Activated CD4-positive, alpha-beta T cell treated with anti-CD3 and anti-CD28 coated beads, Interleukin-2, amount 50 U/mL, for 48 hours (primary cell): ENCODE results near the gene MSI2.

Experiments used
- DNase-seq, 2 experiments: peaks; one replicate each; pipeline ENCODE4 v3.0.0-alpha.2; 2020

Gene MSI2

DNA sequence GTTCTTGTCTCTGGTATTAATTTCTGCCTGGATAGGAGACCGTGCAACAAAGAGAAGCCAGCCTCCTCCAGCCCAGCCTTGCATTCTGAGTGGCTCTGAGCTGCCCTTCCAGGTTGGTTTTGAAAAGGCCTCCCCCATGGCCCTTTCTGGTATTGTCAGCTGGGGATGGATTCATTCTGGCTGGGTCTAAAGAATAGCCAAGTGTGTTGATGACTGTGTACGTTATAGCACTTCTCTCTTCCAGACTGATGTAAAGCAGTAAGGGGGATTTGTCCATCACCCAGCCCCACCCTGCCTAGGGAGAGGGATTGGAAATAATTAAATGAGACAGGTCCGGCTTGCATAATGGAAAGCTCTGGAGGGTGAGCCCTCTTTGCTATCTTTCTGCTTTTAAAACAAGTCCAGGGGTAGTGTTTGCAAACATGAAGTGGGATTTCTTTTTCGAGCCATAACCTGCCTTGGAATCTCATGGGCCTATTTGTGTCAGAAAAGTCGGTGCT, 146.4 kb downstream of the MSI2 start:
- DNase-seq = no peak

DNA sequence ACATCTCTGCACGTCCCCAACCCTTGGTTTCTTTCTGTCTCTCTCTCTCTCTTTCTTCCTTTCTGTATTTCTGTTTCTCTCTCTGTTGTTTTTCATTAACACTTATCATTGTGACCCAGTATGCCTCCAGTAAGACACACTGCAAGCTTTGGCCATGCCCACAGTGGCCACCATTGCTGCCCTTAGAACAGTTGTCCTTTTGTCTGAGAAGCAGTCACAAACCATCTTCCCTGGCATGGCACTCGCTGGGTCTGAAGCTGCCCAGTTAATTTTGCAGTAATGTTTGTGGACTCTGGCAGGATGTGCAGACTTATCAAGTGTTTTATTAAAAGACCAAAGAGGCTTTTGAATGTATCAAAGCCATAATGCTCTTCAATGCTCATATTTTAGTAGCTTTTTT, 146.9 kb downstream of the MSI2 start:
- DNase-seq = no peak

DNA sequence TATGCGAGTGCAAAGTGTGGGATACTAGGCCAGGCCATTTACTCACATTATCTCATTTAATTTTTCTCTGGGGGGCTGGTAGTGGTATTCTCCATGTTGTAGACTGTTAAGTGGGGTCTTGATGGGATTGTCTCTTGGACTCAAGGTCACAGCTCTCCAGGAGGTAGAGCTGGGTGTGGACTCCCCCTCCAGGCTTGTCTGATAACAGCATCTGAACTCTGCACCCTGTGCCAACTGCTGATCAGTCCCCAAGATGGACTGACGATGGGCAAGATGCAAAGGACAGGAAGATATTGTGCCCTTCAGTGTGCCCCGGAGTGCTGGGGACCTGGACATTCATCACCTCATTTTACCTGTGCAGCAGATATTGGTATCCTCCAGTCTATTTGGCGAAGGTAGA, 147.8 kb downstream of the MSI2 start:
- DNase-seq = no peak

DNA sequence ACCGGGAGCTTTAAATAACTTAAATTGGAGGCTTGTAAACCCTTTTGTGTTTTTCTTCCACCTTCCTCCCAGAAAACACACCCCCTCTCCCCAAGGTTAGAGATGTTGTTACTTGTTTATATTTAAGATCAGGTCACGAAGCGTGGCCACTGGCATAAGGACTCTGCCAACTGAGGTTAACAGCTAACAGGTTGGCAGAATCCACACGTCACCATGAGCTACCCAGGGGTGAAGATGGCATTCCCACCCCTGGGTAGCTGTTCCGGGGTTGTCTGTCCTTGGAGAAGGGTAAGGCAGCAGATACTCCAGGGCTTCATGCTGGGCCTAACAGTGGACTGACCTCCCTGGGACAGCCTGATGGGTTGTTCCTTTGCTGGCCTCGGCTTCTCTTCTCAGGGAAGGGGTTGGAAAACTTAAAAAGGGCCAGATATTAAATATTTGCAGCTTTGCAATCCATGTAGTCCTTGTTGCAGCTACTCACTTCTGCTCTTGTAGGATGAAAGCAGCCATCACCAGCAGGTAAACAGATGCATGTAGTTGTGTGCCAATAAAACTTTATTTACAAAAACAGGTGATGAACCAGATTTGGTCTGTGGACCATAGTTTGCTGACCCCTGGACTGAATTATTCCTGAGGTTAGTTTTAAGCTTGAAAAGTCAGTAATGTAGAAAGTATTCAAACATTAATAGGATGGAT, 148.6 kb downstream of the MSI2 start:
- no peak for DNase-seq

DNA sequence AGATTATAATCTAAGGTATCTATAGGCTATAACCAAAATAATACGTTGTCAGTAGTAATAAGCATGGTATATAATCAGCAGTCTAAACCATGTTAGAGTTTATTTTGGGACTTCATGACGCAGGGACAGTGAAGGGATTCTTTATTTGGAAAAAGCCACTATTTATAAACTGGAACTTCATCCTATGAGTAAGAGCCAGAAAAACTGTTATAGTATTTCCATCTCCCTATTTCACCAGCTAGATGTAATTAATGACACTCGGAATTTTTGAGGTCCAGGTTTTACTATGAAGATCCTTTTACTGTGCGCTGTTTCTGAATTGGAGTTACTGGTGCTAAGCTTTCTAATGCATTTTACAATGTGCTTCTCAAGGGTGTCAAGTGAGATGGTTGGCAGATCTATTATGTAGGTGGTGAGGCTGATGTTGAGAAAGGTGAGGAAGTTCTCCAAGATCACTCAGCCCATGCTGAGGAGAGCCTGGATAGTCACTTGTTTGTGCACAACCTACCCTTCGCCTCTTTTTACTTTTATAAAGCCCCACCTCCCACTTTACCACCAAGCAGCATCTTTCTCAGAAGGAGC, 149.3 kb downstream of the MSI2 start:
- no peak for DNase-seq

DNA sequence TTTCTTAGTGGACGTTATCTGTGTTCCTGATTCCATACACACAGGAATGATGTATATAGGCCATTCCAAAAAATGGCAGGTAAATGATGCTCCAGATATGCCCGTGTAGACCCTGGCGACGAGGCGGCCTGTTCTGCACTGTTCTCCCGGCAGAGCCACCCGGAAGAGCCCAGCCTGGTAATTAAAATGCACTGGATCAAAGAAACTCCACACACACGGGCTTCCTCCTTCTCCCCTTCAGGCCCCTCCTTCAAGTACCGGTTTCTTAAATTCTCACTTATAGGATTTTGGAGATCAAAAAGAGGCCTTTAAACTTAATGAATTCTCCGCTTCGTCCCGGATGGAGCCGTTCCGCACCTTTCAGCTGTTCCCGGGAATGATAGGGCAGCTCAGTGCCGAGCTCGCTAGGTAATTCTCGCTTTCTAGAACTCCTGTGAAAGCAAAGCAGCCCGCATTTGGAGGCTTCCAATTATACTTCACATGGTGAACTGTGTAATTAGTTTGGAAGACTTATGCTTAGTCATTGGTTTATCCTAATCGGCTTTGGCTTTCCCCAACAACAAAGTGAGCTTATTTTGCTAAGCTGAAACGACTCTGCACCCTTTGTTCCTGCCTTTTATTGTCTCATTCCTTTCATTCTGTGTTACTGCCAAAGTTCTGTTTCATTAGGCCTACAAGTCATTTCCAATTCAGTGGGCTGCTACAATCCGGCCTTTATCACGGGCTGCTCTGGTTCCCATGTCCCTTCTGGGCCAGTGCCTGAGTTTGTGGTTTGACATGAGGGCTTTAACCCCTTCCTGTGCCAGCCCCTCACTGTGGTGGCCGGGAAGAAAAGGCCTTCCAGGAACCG, 150.0 kb downstream of the MSI2 start:
- DNase-seq = no peak

DNA sequence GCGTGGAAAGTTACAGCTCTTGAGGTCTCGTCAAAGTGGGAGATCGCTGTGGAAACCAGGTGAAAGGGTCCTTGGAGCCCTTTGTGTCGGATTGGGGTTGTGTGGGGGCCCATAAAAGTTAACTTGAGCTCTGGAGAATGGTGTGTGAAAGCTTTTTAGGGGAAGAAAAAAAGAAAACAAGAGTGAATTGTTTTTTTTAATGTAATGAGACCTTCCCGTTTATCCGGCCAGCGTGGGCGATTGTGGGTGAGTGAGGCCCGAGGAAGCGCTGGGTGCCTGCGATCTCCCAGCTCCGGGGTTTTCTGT, 150.6 kb downstream of the MSI2 start:
- no peak for DNase-seq

DNA sequence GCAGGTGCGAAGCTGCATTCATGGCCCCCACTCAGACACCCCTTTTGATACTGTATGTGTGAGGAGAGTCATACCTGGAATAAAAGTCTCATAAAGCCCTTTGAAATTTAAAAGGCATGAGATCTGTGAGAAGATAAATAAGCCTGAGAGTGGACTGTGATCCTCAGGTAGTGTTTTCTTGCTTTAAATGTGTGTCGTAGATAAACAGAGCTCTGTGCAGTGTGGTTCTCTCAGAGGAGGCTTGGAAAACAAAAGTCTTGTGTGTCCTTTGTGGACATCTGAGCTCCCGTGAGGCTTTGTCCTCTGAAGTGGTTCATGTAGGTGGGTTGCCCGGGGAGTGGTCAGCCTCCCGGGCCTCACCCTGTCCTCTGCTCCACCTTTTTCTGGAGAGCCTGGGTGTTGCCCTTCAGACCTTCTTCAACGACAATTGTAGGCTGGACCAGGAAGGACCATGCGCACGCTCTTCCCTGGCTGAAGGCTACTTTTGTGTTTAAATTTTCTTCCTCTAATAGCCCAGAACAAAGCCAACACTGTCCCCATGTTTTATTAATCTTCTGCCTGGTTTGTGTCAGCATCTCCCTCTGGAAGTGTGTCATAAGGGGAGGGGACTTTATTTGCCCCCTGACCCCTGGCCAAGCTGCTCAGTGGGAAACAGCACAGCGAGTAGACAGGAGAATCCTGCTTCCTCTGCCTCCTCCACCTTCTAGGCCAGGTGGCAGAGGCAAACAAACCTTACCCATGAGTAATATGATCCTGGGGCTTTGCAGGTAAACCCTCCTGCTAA, 151.2 kb downstream of the MSI2 start:
- no peak for DNase-seq

DNA sequence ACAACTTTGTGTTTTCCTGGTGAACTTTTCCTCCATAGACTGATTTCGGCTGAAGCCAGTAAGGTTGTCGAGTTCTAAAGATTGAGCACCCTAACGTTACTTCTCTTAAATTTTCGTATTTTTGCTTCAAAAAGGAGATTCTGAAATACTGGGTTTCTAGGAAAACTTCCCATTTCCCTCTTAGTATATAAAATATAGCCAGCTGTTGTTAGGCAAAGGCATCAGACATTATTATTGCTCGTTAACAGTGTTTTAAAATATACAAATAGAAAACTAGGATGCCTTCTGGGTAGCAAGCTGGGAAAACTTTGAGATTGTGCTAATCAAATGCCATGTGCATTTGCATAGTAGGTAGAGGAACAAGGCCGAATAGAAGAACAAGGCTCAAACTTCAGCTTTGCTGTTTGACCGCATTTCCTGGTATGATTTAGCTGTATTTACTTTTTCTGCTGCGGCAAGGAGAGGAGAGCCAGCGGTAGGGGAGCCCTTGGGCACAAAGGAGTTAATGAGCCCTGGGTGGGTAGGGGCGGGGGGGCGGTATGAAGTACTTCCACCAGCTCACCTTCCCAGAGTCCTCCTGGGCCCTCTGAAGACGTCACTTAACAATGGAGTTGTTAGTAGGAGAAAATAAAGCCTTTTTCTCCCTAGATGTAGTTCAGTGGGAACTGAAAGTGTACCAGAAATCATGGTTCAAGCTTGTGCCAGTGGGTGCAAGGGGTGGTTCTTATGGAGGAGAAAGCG, 151.9 kb downstream of the MSI2 start:
- DNase-seq = peak in 1 of 2 experiments; percentile 20

DNA sequence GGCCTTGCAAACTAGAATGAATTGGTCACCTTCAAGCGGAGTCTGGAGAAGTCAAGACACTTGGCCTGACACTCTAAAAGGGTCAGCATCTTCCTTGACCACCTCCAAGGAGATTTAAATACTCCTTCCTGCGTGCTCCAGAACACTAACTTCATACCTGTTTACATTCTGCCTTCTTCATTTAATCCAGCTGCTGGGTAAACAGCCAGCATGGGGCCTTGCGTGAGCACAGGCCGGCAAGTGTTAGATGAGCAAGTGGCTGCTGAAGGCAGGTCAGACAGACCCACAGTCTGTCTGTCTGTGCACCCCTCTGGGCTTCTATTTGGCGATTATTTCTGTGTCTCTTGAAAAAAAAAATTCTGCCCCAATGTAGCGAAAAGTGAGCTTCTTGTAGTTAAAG, 153.8 kb downstream of the MSI2 start:
- DNase-seq = no peak

DNA sequence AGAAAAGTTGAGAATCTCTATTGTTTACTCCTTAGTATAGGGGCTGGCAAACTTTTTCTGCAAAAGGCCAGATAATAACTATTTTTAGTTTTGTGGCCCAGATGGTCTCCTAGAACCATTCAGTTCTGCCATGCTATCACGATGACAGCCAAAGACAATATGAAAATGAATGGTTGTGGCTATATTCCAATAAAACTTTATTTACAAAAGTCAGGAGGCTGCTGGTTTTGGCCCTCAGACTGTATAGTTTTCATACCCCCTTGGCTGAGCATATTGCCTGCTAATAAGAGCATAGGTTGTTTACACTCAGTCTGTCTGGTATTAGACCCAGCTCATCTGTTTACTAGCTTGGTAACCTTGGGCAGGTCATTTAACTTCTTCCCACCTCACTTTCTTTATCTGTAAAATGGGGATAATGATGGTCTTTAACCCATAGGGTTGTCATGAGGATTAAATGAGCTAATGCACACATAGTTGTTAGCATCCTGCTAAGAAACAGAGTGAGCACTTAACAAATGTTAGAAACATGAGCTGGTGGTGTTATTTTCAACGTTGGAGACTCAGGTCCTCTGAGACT, 156.3 kb downstream of the MSI2 start:
- no peak for DNase-seq

DNA sequence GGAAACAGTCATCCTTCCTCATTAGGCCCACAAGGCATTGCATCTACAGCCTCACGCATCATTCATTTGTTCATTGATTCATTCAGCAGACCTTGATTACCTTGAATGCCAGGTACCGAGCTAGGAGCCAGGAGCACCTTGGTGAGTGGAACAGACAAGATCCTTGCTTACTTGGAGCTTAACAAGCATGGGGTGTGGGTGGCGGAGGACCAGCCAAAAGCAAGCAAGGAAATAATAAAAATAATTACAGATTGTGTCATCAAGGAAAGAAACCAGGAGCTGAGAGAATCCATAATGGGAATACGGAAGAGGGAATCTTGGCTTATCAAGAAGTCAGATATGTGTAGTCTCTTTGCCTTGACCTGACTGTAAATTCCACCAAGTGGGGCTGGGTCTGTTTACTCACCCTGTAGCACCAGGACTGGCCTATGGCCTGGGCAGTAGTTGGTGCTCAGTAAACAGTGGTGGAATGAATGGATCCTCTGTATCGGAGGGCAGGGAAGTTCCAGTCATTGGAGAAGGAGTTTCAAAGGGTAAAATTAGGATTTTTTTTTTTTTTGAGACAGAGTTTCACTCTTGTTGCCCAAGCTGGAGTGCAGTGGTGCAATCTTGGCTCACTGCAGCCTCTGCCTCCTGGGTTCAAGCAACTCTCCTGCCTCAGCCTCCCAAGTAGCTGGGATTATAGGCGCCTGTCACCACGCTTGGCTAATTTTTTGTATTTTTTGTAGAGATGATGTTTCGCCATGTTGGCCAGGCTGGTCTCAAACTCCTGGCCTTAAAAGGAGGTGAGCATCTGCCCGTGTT, 157.7 kb downstream of the MSI2 start:
- DNase-seq = no peak

DNA sequence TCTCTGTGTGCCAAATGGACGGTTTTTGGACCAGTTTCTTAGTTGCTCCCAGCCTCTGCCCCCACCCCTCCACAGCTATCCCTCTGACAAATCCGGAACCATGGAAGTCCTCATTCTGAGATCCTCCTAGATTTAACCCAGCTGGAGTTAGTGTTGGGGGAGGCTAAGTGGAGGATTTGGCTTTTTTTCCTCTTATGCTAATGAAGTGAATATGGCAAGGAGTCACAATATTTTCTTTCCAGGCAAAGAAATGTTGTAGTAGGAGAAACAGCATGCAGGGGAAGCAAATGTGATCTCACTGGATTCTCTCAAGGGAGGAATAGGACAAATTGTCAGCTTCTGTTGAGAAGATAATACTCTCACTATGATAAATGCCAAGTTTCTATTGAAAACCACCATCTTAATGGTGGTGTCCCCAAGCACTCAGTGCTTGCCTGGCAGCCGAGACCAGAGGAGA, 159.5 kb downstream of the MSI2 start:
- DNase-seq = no peak

DNA sequence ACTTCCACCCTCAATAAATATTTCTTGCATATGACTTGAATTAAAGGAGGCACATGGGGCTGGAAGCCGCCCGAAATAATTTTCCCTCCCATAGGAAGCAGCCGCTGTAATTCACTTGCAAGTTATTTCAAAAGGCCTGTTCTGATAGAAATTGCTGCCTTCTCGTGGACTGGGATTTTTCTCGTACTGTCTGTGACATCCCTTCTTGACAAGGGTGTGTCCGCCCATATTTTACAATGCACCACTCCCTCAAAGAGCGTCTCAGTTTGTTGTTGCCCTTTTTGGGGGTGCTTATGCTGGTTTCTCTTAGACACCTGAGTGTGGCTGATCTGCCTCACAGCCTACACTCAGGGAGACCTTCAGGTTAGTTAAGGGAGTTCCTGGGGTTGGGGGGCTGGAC, 160.0 kb downstream of the MSI2 start:
- DNase-seq = no peak

DNA sequence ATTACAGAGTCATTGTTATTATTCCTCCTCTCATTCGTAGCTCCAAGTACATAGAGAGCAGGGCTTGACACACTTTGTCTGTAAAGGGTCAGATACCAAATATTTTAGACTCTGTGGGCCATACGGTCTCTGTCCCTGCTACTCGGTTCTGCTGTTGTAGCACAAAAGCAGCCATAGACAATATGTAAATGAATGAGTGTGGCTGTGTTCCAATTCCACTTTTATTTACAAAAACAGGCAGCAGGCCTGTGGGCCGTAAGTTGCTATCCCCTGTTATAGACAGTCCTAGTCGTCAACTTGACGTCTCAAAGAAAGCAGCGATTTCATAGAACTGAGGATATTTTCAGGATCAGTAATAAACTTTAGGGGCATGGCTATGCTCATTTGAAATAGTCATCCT, 161.6 kb downstream of the MSI2 start:
- no peak for DNase-seq

DNA sequence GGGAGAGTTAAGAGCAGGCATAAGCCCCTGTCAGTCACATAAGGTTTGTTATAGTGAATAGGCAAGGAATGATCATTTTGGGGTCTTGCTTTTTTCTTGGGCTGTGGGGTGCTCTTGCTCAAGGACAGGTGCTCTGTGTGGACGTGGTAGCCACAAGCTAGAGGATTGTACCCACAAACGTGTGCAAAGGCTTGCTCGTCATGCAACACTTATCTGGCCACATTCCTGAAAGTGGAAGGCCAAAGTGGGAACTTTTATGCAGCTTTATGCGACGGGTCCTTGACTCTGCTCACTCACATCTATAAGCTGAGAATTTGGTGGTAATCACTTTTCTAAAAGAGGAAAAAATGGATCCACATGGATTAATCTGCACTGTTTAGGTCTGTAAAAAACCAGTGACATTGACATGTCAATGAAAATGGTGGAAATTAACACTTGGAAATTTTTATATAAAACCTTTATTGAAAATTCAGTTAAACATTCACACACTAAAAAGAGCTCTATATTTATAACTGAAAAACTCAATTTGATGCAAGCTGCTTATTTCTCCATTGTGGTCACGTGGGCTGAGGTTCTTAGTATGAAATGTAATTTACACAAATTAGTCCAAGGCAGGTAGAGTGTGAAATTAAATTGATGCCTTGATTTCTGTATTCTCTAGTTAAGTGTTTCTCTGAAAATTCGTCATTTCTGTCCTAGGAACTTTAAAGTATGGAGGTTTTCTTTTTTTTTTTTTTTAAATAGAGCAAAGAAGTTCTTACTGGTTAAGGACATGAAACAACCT, 162.3 kb downstream of the MSI2 start:
- DNase-seq = no peak

DNA sequence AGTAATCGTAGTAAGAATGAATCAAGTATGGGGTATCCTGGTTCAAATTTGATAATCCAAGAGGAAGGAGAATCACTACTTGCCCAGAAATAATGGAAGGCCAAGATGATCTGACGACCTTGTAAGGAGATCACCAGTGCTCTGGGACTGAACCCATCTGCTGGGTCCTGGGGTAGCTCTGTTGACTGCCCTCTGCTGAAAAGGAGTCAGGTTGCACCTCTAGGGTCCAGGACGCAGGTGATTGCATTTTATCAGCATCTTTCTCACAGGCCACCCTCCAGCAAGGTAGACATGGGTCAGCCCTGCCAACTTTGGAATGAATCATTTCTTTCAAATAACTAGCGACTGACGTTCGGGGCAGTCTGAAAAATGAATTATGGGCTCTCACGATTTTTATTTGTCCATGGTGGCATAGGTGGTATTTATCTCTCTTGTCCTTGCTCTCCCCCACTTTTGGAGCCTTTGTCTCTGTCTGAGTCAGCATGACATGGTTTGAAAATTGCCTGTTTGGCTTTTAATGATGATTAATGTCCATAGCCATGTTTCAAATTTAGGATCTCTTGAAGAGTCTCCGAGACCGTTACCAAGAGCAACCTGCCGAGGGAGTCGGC, 163.7 kb downstream of the MSI2 start:
- no peak for DNase-seq

DNA sequence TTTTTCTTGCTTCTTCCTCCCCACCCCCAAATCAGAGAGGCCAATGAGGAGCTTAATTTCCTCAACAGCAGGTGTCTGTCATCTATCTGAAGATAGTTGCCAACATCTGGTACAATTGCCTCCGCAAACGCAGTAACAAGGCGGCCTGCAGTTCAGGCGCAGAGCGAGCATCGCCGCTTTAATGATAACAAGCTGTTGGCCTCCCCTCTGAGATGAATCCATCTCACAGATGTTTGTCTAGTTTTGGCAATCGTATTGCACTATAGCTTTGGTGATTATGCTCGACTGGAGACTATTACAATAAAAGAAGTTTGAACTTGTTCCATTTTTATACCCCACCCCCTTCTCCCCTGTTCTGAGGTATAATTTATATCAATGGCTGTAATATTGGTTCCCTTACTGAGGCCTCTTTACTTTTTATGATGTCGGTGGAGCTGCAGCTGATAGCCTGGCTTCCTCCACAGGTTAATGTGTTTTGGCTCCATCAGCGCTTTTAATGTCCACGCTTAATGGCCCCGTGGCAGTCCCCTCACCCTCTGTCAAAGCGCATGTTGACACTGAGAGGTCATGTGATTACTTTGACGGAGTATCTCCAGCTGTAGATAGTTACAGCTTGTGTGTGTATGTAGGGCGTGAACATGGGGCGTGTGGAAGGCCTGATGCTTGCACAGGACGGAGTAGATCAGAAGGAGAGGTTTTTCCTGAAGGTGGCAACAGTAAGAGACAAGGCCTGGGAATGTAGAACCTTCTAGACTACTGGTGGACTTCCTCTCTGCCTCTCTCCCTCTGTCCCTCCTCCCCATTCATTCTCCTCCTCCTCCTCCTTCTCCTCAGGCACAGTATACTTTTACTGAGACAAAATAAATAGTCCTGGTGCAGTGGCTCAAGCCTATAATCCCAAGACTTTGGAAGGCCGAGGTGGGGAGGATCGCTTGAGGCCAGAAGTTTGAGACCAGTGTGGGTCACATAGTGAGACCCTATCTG, 164.7 kb downstream of the MSI2 start:
- DNase-seq = no peak
